PC-9 (cell line): Measurements from ENCODE around the gene CLDN6.

Experiments used
- EZH2 ChIP-seq: fragments of 200-600 bp; sonication (generic); IDR thresholded peaks from 2 replicates; pipeline ENCODE4 v1.8.0; 2017; ENCODE audit warnings: antibody characterized with exemption, low read depth
- TF ChIP-seq, protein P1 (sequence below): fragments of 200-600 bp; sonication (generic); conservative IDR thresholded peaks from 2 replicates; pipeline ENCODE4 v1.6.1; 2017; ENCODE audit warnings: mixed run types, antibody characterized with exemption, mild to moderate bottlenecking, moderate library complexity

- no peak for TF ChIP-seq EZH2
- TF ChIP-seq, protein P1, sequence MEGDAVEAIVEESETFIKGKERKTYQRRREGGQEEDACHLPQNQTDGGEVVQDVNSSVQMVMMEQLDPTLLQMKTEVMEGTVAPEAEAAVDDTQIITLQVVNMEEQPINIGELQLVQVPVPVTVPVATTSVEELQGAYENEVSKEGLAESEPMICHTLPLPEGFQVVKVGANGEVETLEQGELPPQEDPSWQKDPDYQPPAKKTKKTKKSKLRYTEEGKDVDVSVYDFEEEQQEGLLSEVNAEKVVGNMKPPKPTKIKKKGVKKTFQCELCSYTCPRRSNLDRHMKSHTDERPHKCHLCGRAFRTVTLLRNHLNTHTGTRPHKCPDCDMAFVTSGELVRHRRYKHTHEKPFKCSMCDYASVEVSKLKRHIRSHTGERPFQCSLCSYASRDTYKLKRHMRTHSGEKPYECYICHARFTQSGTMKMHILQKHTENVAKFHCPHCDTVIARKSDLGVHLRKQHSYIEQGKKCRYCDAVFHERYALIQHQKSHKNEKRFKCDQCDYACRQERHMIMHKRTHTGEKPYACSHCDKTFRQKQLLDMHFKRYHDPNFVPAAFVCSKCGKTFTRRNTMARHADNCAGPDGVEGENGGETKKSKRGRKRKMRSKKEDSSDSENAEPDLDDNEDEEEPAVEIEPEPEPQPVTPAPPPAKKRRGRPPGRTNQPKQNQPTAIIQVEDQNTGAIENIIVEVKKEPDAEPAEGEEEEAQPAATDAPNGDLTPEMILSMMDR = no peak
Measured at GRCh38 chr16:3065742-3066439, 47.9 kb upstream of the CLDN6 start.
